Measurements from ENCODE around the gene SLC35B1.

Gene SLC35B1

DNA sequence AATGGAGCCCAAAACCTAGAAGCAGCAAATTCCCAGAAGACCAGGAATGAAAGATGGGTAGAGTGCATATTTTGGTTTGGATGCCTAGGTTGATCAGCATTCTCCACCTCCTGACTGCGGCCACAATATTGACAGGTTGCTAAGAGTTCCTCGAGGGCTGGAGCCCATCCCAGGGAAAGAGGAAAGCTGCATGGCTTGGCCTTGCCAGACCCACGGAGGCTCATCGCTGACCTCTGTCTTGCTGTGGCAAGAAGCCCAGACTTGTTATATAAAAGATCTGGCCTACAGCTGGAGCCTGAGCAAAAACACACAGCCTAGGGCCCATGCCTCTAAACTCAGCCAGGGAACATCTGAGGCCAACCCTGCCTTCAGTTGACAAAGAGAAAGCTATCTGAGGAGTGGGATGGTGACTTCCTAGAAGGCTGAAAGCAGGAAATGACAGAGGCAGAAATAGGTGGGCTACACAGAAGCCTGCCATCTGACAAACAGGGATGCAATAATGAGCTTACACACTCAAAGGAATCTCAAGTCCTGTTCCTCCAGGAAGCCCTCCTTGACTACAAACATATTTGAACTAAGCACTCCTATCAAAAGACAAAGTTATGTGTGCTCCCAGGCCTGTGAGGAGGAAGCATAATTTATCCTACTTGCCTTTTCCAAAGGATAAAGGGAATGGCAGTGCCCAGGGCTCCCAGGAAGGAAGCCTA, 22.5 kb upstream of the SLC35B1 start:
- Histone ChIP-seq H3K4me1 (ENCODE audit: control insufficient read depth in 1 of 2, insufficient read depth in 2 of 2, low read length in 2 of 2) (no peaks in the 10 kb centered on the region), H4K8ac (ENCODE audit: low read depth, low read length) (no peak overlapping the region), H3K36me3 (ENCODE audit: control insufficient read depth in 1 of 2, insufficient read depth in 2 of 2, low read length in 2 of 2) (no peaks in the 10 kb centered on the region), H3K27me3 (ENCODE audit: insufficient read depth, low read length) (no peaks in the 10 kb centered on the region), H2BK120ac (ENCODE audit: insufficient read depth, low read length, poor library complexity) (no peak overlapping the region), H3K4me3 (ENCODE audit: low read depth, low read length) (no peak overlapping the region), H3K4me2 (ENCODE audit: low read length) (no peak overlapping the region), H4K12ac (ENCODE audit: low read depth, low read length) (no peak overlapping the region), H3K4ac (ENCODE audit: low read depth, low read length) (no peak overlapping the region), H3K79me1 (ENCODE audit: low read length) (no peaks in the 10 kb centered on the region), H3K14ac (ENCODE audit: low read length) (no peak overlapping the region), H2BK12ac (ENCODE audit: low read length) (no peak overlapping the region), H2AK5ac (ENCODE audit: low read length) (no peak overlapping the region), H3K23ac (ENCODE audit: low read length) (no peak overlapping the region), H2AFZ (ENCODE audit: insufficient read depth, low read length, poor library complexity) (no peak overlapping the region), H4K91ac (ENCODE audit: low read depth, low read length) (no peak overlapping the region), H3K27ac (ENCODE audit: low read depth, low read length) (no peak overlapping the region), H3K79me2 (ENCODE audit: control insufficient read depth, insufficient read depth, low read length, poor library complexity) (no peaks in the 10 kb centered on the region), H2BK5ac (ENCODE audit: low read depth, low read length, poor library complexity) (no peak overlapping the region), H3K18ac (ENCODE audit: low read length) (no peak overlapping the region), H3K9me3 (ENCODE audit: insufficient read depth, low read depth, low read length) (no peaks in the 10 kb centered on the region), H3K9ac (ENCODE audit: low read length) (no peak overlapping the region)
- WGBS (ENCODE audit: extremely low coverage, insufficient coverage, insufficient read length) = no CpG with 5 or more reads among the region's 4 CpGs
- DNase-seq = no peak

DNA sequence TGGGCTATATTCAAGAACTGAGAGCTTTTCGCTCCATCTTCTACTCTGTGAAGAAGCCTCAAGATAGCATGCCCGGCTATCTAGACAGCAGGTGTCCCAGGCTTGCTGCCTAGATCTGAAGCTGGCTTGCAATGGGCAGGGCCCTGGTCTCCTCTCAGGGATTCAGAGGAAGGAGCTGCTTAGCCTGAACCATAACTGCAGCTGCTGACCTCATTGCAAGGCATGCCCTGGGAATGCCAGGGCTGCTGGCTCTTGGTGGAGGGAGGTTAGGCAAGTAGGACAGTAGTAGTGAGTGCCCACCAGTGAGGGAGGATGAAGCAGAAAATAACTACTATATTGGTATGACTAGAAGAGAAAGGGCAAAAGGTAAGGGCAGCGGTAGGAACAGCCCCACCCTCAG, 21.3 kb upstream of the SLC35B1 start:
- Histone ChIP-seq H3K27ac (ENCODE audit: low read depth, low read length) (no peak overlapping the region), H3K36me3 (ENCODE audit: control insufficient read depth in 1 of 2, insufficient read depth in 2 of 2, low read length in 2 of 2) (no peaks in the 10 kb centered on the region), H3K23ac (ENCODE audit: low read length) (peak overlapping the region; percentile 25), H3K9ac (ENCODE audit: low read length) (peak overlapping the region; percentile 5), H2AK5ac (ENCODE audit: low read length) (no peak overlapping the region), H3K27me3 (ENCODE audit: insufficient read depth, low read length) (no peaks in the 10 kb centered on the region), H2BK5ac (ENCODE audit: low read depth, low read length, poor library complexity) (no peak overlapping the region), H3K79me2 (ENCODE audit: control insufficient read depth, insufficient read depth, low read length, poor library complexity) (no peaks in the 10 kb centered on the region), H3K14ac (ENCODE audit: low read length) (no peak overlapping the region), H4K91ac (ENCODE audit: low read depth, low read length) (no peak overlapping the region), H3K4me3 (ENCODE audit: low read depth, low read length) (no peak overlapping the region), H3K9me3 (ENCODE audit: insufficient read depth, low read depth, low read length) (no peaks in the 10 kb centered on the region), H3K4me2 (ENCODE audit: low read length) (no peak overlapping the region), H3K4ac (ENCODE audit: low read depth, low read length) (no peak overlapping the region), H4K8ac (ENCODE audit: low read depth, low read length) (no peak overlapping the region), H2BK12ac (ENCODE audit: low read length) (no peak overlapping the region), H3K18ac (ENCODE audit: low read length) (no peak overlapping the region), H3K4me1 (ENCODE audit: control insufficient read depth in 1 of 2, insufficient read depth in 2 of 2, low read length in 2 of 2) (no peaks in the 10 kb centered on the region), H3K79me1 (ENCODE audit: low read length) (no peaks in the 10 kb centered on the region), H2AFZ (ENCODE audit: insufficient read depth, low read length, poor library complexity) (no peak overlapping the region), H4K12ac (ENCODE audit: low read depth, low read length) (no peak overlapping the region), H2BK120ac (ENCODE audit: insufficient read depth, low read length, poor library complexity) (no peak overlapping the region)
- DNase-seq = no peak
- no CpG with 5 or more reads among the region's 3 CpGs for WGBS (ENCODE audit: extremely low coverage, insufficient coverage, insufficient read length)

DNA sequence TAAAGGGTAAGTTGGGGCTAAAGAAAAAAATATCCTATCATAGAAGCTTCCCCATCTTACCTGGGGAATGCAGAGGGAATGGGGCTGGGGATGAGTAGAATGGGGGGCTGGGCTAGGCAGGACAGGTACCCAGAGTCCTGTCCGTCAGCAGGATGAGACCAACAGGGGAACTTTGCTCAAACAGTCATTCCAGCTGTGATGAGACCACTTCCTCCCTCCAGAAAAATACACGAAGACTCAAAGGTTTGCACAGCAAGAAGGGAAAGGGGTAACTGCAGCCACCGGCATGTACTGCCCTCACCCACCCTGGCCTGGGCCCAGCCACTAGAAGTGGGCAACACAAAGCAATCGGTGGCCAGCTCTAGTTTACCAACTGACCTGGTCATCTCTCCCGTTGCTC, 20.7 kb upstream of the SLC35B1 start:
- no peak overlapping the region for H2BK12ac ChIP-seq (ENCODE audit: low read length)
- no peaks in the 10 kb centered on the region for H3K36me3 ChIP-seq (ENCODE audit: control insufficient read depth in 1 of 2, insufficient read depth in 2 of 2, low read length in 2 of 2)
- no peaks in the 10 kb centered on the region for H3K79me2 ChIP-seq (ENCODE audit: control insufficient read depth, insufficient read depth, low read length, poor library complexity)
- H3K23ac ChIP-seq (ENCODE audit: low read length) = no peak overlapping the region
- H2BK120ac ChIP-seq (ENCODE audit: insufficient read depth, low read length, poor library complexity) = no peak overlapping the region
- H3K79me1 ChIP-seq (ENCODE audit: low read length) = no peaks in the 10 kb centered on the region
- H3K27ac ChIP-seq (ENCODE audit: low read depth, low read length) = no peak overlapping the region
- no peaks in the 10 kb centered on the region for H3K27me3 ChIP-seq (ENCODE audit: insufficient read depth, low read length)
- H4K8ac ChIP-seq (ENCODE audit: low read depth, low read length) = no peak overlapping the region
- no peak overlapping the region for H2BK5ac ChIP-seq (ENCODE audit: low read depth, low read length, poor library complexity)
- no peak overlapping the region for H2AFZ ChIP-seq (ENCODE audit: insufficient read depth, low read length, poor library complexity)
- H3K14ac ChIP-seq (ENCODE audit: low read length) = no peak overlapping the region
- no peak overlapping the region for H4K12ac ChIP-seq (ENCODE audit: low read depth, low read length)
- DNase-seq = no peak
- H3K4me1 ChIP-seq (ENCODE audit: control insufficient read depth in 1 of 2, insufficient read depth in 2 of 2, low read length in 2 of 2) = no peaks in the 10 kb centered on the region
- H2AK5ac ChIP-seq (ENCODE audit: low read length) = no peak overlapping the region
- no peak overlapping the region for H3K18ac ChIP-seq (ENCODE audit: low read length)
- no peak overlapping the region for H3K9ac ChIP-seq (ENCODE audit: low read length)
- H3K4me2 ChIP-seq (ENCODE audit: low read length) = no peak overlapping the region
- H3K4ac ChIP-seq (ENCODE audit: low read depth, low read length) = no peak overlapping the region
- H3K4me3 ChIP-seq (ENCODE audit: low read depth, low read length) = no peak overlapping the region
- no peak overlapping the region for H4K91ac ChIP-seq (ENCODE audit: low read depth, low read length)
- no CpG with 5 or more reads among the region's 5 CpGs for WGBS (ENCODE audit: extremely low coverage, insufficient coverage, insufficient read length)
- H3K9me3 ChIP-seq (ENCODE audit: insufficient read depth, low read depth, low read length) = no peaks in the 10 kb centered on the region

DNA sequence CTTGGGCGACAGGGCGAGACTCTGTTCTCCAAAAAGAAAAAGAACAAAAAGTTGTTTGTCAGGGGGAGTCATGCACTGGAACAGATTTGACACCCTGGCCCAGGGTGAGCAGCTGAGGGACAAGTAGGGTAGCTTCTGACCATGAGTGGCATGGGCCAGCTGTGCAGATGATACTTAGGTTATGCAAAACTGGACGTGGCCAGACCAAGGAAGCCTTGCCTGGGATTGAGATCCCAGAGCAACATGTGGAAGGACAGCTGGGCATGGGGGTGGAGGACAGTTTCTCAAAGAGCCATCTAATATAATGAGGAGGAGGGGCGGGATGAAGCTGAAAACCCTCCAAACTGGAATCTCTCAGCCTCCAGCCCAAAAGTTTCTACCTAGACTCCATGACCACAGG, 19.6 kb upstream of the SLC35B1 start:
- H3K27me3 ChIP-seq (ENCODE audit: insufficient read depth, low read length) = no peaks in the 10 kb centered on the region
- H3K79me1 ChIP-seq (ENCODE audit: low read length) = no peaks in the 10 kb centered on the region
- no peak overlapping the region for H3K4me2 ChIP-seq (ENCODE audit: low read length)
- H3K18ac ChIP-seq (ENCODE audit: low read length) = no peak overlapping the region
- no peak overlapping the region for H2BK12ac ChIP-seq (ENCODE audit: low read length)
- no peak overlapping the region for H3K27ac ChIP-seq (ENCODE audit: low read depth, low read length)
- H4K12ac ChIP-seq (ENCODE audit: low read depth, low read length) = no peak overlapping the region
- WGBS (ENCODE audit: extremely low coverage, insufficient coverage, insufficient read length) = no CpG with 5 or more reads among the region's 4 CpGs
- no peak overlapping the region for H2AFZ ChIP-seq (ENCODE audit: insufficient read depth, low read length, poor library complexity)
- H3K4me3 ChIP-seq (ENCODE audit: low read depth, low read length) = no peak overlapping the region
- no peak for DNase-seq
- no peak overlapping the region for H3K4ac ChIP-seq (ENCODE audit: low read depth, low read length)
- H3K9me3 ChIP-seq (ENCODE audit: insufficient read depth, low read depth, low read length) = no peaks in the 10 kb centered on the region
- no peak overlapping the region for H3K14ac ChIP-seq (ENCODE audit: low read length)
- H3K36me3 ChIP-seq (ENCODE audit: control insufficient read depth in 1 of 2, insufficient read depth in 2 of 2, low read length in 2 of 2) = peaks cover 0 to under 1% of the 10 kb centered on the region in 2 experiments
- H4K91ac ChIP-seq (ENCODE audit: low read depth, low read length) = no peak overlapping the region
- H2BK5ac ChIP-seq (ENCODE audit: low read depth, low read length, poor library complexity) = no peak overlapping the region
- no peaks in the 10 kb centered on the region for H3K4me1 ChIP-seq (ENCODE audit: control insufficient read depth in 1 of 2, insufficient read depth in 2 of 2, low read length in 2 of 2)
- no peaks in the 10 kb centered on the region for H3K79me2 ChIP-seq (ENCODE audit: control insufficient read depth, insufficient read depth, low read length, poor library complexity)
- no peak overlapping the region for H2BK120ac ChIP-seq (ENCODE audit: insufficient read depth, low read length, poor library complexity)
- H3K9ac ChIP-seq (ENCODE audit: low read length) = no peak overlapping the region
- H3K23ac ChIP-seq (ENCODE audit: low read length) = no peak overlapping the region
- H2AK5ac ChIP-seq (ENCODE audit: low read length) = no peak overlapping the region
- H4K8ac ChIP-seq (ENCODE audit: low read depth, low read length) = no peak overlapping the region
